ENCODE results near the gene TFF2.

Gene TFF2

GRCh38 chr21:42297377-42297776 is 53.4 kb downstream of the TFF2 start:
- H3K9me3 ChIP-seq (replicated peaks in 1 of 2; ENCODE audit: control insufficient read depth in 2 of 2, insufficient read depth in 1 of 2, low read depth in 1 of 2, low read length in 2 of 2), result peaks cover 0 to 4% of the 10 kb centered on the region in 2 donors
- H3K36me3 ChIP-seq (replicated peaks in 1 of 2; ENCODE audit: control insufficient read depth in 2 of 2, insufficient read depth in 2 of 2, low read length in 2 of 2), result peaks cover 0 to 2% of the 10 kb centered on the region in 2 donors
- no peaks in the 10 kb centered on the region for H3K79me1 ChIP-seq (ENCODE audit: low read depth, low read length)
- peaks cover 0 to 11% of the 10 kb centered on the region in 2 donors for H3K4me1 ChIP-seq (ENCODE audit: control insufficient read depth in 2 of 2, insufficient read depth in 1 of 2, low read depth in 1 of 2, low read length in 2 of 2)
- WGBS, 2 donors (ENCODE audit: extremely low coverage in 2 of 2, insufficient read length in 2 of 2, insufficient replicate concordance in 1 of 2), result no CpG with 5 or more reads among the region's 9 CpGs
- no peak overlapping the region for H3K27ac ChIP-seq (replicated peaks; ENCODE audit: low read length)
- no peak overlapping the region for H3K4ac ChIP-seq (ENCODE audit: low read length)
- no peak overlapping the region for H4K8ac ChIP-seq (ENCODE audit: low read depth, low read length)
- no peak overlapping the region for H2AK5ac ChIP-seq (ENCODE audit: low read depth, low read length)
- no peak overlapping the region for H3K18ac ChIP-seq (ENCODE audit: low read length)
- DNase-seq (ENCODE audit: low spot score), result no peak
- H3K23ac ChIP-seq (ENCODE audit: low read depth, low read length, poor library complexity), result no peak overlapping the region
- no peak overlapping the region for H2BK12ac ChIP-seq (ENCODE audit: low read length)
- peaks cover 0 to 4% (median 2%) of the 10 kb centered on the region in 3 experiments for H3K27me3 ChIP-seq (ENCODE audit: control insufficient read depth in 3 of 3, insufficient read depth in 3 of 3, low read depth in 1 of 3, low read length in 3 of 3)
- no peak overlapping the region for H3K14ac ChIP-seq (ENCODE audit: low read length)
- no peak overlapping the region for H2BK120ac ChIP-seq (ENCODE audit: low read depth, low read length)
- no peak overlapping the region for H3K4me3 ChIP-seq (ENCODE audit: low read length in 2 of 2)
- no peak overlapping the region for H3K9ac ChIP-seq (ENCODE audit: low read depth, low read length, poor library complexity)
- H2AFZ ChIP-seq (ENCODE audit: low read length), result no peak overlapping the region
- no peak overlapping the region for H4K91ac ChIP-seq (ENCODE audit: low read depth, low read length, poor library complexity)
- H2BK5ac ChIP-seq (ENCODE audit: low read length), result no peak overlapping the region
- no peak overlapping the region for H2BK15ac ChIP-seq (ENCODE audit: low read length)
- H3K4me2 ChIP-seq (ENCODE audit: insufficient read depth, low read length, poor library complexity, severe bottlenecking), result no peak overlapping the region

- no peak overlapping the region for H3K9ac ChIP-seq (ENCODE audit: low read depth, low read length, poor library complexity)
- H3K27me3 ChIP-seq (ENCODE audit: control insufficient read depth in 3 of 3, insufficient read depth in 3 of 3, low read depth in 1 of 3, low read length in 3 of 3), result peaks cover 0 to 4% (median 0%) of the 10 kb centered on the region in 3 experiments
- no CpG with 5 or more reads among the region's 7 CpGs for WGBS, 2 donors (ENCODE audit: extremely low coverage in 2 of 2, insufficient read length in 2 of 2, insufficient replicate concordance in 1 of 2)
- H3K4me3 ChIP-seq (ENCODE audit: low read length in 2 of 2), result no peak overlapping the region
- H4K8ac ChIP-seq (ENCODE audit: low read depth, low read length), result no peak overlapping the region
- no peak overlapping the region for H3K18ac ChIP-seq (ENCODE audit: low read length)
- H3K79me1 ChIP-seq (ENCODE audit: low read depth, low read length), result no peaks in the 10 kb centered on the region
- no peak overlapping the region for H4K91ac ChIP-seq (ENCODE audit: low read depth, low read length, poor library complexity)
- H3K4me1 ChIP-seq (ENCODE audit: control insufficient read depth in 2 of 2, insufficient read depth in 1 of 2, low read depth in 1 of 2, low read length in 2 of 2), result peaks cover 0 to 7% of the 10 kb centered on the region in 2 donors
- H2BK5ac ChIP-seq (ENCODE audit: low read length), result no peak overlapping the region
- H3K36me3 ChIP-seq (replicated peaks in 1 of 2; ENCODE audit: control insufficient read depth in 2 of 2, insufficient read depth in 2 of 2, low read length in 2 of 2), result peaks cover 0 to 2% of the 10 kb centered on the region in 2 donors
- DNase-seq (ENCODE audit: low spot score), result no peak
- no peak overlapping the region for H2BK12ac ChIP-seq (ENCODE audit: low read length)
- H3K23ac ChIP-seq (ENCODE audit: low read depth, low read length, poor library complexity), result no peak overlapping the region
- no peak overlapping the region for H2BK15ac ChIP-seq (ENCODE audit: low read length)
- H3K27ac ChIP-seq (replicated peaks; ENCODE audit: low read length), result no peak overlapping the region
- no peak overlapping the region for H3K4ac ChIP-seq (ENCODE audit: low read length)
- no peak overlapping the region for H3K14ac ChIP-seq (ENCODE audit: low read length)
- H2AFZ ChIP-seq (ENCODE audit: low read length), result no peak overlapping the region
- peaks cover 0 to 5% of the 10 kb centered on the region in 2 donors for H3K9me3 ChIP-seq (replicated peaks in 1 of 2; ENCODE audit: control insufficient read depth in 2 of 2, insufficient read depth in 1 of 2, low read depth in 1 of 2, low read length in 2 of 2)
- H2AK5ac ChIP-seq (ENCODE audit: low read depth, low read length), result no peak overlapping the region
- H3K4me2 ChIP-seq (ENCODE audit: insufficient read depth, low read length, poor library complexity, severe bottlenecking), result no peak overlapping the region
- no peak overlapping the region for H2BK120ac ChIP-seq (ENCODE audit: low read depth, low read length)
These were observed 54.3 kb downstream of the TFF2 start for GRCh38 chr21:42296501-42296900.

Data from neuronal stem cell (in vitro differentiated cells).